Dermis microvascular lymphatic vessel endothelial cell (primary cell): ENCODE results near the gene PRDM15. TPM values are rescaled to one million over a fixed set of nuclear protein-coding genes. Genes with fewer than 3 reads are reported as not detected.

ENCODE experiments used
- DNase-seq, 2 donors: peaks; one replicate each; pipeline versions ENCODE4 v3.0.0 to v3.0.0-alpha.2; 2010; ENCODE audit warnings: low read depth in 2 of 2
- total RNA-seq: library from RNA; depleted of rRNA; stranded (reverse); fragments of >200 nt; gene quantifications from 2 replicates; pipeline ENCODE4 v1.2.1, GENCODE V29; 2014

Gene PRDM15
- total RNA-seq, 1 donor from 2014 or later, result 2.8 TPM

- DNase-seq, result no peak
Measured at GRCh38 chr21:41825216-41825615, 53.9 kb downstream of the PRDM15 start.

GRCh38 chr21:41824466-41825207 lies 54.5 kb downstream of the PRDM15 start:
- no peak for DNase-seq

- no peak for DNase-seq
Measured at GRCh38 chr21:41823906-41824305, 55.2 kb downstream of the PRDM15 start.

- no peak for DNase-seq
Measured at GRCh38 chr21:41823166-41823565, 56.0 kb downstream of the PRDM15 start.

- DNase-seq, result no peak
Measured at GRCh38 chr21:41821756-41822431, 57.2 kb downstream of the PRDM15 start.

GRCh38 chr21:41821081-41821755 lies 57.9 kb downstream of the PRDM15 start:
- DNase-seq, result no peak

GRCh38 chr21:41820384-41821080 lies 58.6 kb downstream of the PRDM15 start:
- no peak for DNase-seq

- DNase-seq, result no peak
Measured at GRCh38 chr21:41819856-41820281, 59.3 kb downstream of the PRDM15 start.

GRCh38 chr21:41819236-41819855 lies 59.8 kb downstream of the PRDM15 start:
- no peak for DNase-seq

- DNase-seq, result no peak
Measured at GRCh38 chr21:41817877-41818855, 61.0 kb downstream of the PRDM15 start.

- DNase-seq, result peak; percentile 34 to 69
Measured at GRCh38 chr21:41817228-41817627, 61.9 kb downstream of the PRDM15 start.

- DNase-seq, result peak; percentile 30 to 66
Measured at GRCh38 chr21:41816583-41817165, 62.5 kb downstream of the PRDM15 start.

- no peak for DNase-seq
Measured at GRCh38 chr21:41815652-41816582, 63.2 kb downstream of the PRDM15 start.

GRCh38 chr21:41813226-41813625 lies 65.9 kb downstream of the PRDM15 start:
- no peak for DNase-seq

GRCh38 chr21:41812679-41813078 lies 66.5 kb downstream of the PRDM15 start:
- no peak for DNase-seq

GRCh38 chr21:41810597-41810932 lies 68.6 kb downstream of the PRDM15 start:
- no peak for DNase-seq

- no peak for DNase-seq
Measured at GRCh38 chr21:41809891-41810596, 69.1 kb downstream of the PRDM15 start.

GRCh38 chr21:41808846-41809245 lies 70.3 kb downstream of the PRDM15 start:
- DNase-seq, result no peak
